Skeletal muscle cell (primary cell): ENCODE results near the gene SAMD8.

Source experiments
- DNase-seq: peaks from one replicate; pipeline ENCODE4 v3.0.0-alpha.2; 2010; ENCODE audit warnings: low read depth
- H3K4me3 ChIP-seq: 2 replicates; pipeline ENCODE4 v1.5.1; 2011; ENCODE audit warnings: low read depth, mild to moderate bottlenecking, control low read depth, low read length, moderate library complexity

Gene SAMD8

DNA sequence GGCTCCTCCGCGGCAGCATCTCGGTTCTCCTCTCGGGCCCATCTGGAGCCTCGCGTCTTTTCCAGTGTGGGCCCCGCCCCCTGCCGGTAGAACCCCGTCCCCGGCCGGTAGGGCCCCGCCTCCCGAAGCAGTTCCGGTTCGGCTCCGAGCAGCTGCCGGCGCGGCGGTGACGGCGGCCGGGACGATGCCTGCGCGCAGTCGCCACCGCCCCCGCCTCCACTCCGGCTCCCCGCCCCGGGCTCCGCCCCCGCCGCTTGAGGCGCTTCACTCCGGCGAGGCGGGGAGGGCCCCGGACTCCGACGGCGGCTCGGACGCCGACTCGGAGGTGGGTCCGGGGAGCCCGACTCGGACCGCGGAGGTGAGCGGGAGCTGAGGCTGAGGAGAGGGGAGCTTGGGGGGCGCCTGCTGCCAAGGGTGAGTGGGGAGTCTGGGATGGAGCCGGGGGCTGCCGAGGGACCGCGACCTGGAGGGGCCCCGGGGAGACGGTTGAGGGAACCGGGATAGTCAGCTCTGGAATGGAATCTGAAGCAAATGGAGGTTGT is at the start of gene SAMD8:
SAMD8 (plus strand) TSS at position 292 of the 542 bp plus-strand sequence. CDS start 38,873 bp downstream, outside the sequence.
- DNase-seq, result peak; percentile 85
- peak within 1 kb of the TSS; percentile 96 for H3K4me3 ChIP-seq

DNA sequence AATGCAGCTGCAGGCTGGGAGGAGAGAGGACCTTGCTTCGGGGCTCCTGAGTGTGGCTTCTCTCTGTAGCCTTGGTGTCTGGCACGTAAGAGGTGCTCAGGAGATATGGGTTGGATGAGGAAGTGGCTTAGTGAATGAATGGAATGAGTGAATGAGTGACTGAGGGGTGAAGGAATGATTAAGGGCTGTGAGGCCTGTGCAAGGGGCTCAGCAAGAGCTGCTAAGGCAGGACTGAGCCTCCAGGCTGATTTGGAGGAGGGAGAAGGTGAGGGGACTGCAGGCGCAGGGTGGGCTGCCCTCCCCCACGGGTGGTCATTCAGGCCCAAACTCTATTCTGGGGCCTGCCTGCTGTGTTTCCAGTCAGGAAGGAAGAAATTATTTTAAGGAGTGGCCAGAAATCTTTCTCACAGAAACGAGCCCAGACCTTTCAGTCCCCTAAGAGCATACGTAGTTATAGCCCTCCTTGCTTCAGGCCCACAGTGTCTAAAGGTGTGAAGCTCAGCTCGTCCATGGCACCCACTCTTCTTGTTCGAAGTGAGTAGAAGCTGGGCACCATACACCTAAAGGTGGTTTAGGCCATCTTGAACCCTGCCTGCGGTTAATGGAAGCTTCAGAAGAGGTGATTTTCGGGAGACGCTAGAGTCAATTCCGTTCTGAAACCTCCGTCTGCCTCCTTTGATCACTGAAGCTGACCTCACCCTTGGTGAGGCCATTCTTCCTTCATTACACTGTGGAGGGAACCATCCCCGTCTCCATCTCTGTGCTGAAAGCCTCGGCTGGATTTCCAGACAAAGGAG is 49.5 kb upstream of the SAMD8 start:
- H3K4me3 ChIP-seq, result no peak overlapping the region
- no peak for DNase-seq

DNA sequence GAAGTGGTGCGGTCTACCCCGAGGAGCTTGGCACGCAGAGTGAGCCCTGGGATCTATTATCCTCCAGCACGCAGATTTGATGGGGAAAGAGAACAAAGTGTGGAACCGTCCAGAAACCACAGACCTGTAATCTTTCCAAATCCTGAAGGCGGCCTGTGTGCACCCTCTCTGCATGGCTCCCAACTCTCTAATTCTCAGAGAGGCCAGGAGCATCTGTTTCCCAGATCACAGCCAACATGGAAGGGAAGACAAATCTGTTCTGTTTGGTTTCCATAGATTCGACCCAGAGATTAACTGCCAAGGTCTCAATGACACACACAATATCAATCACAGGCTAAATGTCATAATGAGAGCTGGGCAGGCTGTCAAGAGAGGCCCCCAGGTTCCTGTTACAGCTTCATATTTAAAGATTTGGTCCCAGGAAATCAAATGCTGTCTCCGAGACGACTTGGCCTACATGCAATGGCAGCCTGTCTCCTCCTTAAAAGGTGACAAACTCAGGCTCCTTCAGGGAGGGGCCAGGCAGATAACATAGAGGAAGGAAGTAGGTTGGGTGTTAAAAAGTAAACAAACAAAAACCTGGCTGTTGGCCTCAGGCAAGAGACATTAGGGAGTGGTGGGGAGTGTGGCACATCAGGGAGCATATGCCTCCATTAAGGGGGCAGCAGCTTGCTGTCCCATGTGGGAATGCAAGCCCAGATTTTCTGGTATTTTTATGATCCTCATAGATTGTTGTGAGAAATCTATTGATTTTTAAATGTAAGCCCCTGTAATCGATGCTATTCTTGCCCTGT is 48.8 kb upstream of the SAMD8 start:
- H3K4me3 ChIP-seq, result no peak overlapping the region
- DNase-seq, result peak; percentile 66

DNA sequence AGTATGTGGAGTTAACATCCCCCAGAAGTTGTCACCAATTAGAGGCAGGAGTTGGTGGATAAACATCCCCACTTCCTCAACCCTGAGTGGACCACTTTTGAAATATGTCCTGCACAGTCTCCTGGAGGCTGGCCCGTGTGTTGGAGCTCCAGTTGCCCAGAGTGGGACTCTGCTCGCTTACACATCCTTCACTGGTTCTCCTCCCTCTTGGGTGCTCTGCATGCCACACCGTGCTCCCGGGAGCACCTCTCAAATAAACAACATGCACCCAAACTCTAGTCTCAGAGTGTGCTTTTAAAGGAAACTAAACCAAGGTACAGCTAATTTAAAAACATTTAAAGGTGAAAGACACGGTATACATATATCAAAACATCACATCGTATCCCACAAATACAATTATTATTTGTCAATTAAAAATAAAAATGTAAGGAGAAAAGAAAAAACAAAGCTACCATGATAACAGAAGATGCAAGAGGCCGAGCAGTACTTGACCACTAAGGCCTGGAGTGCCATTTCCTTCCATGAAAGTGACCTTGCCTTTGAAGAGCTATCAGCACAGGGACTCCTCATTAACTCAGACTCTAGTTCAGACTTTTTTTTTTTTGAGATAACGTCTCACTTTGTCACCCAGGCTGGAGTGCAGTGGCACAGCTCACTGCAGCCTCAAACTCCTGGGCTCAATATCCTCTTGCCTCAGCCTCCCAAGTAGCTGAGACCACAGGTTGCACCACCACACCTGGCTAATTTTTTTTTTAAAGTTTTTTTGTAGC is 47.8 kb upstream of the SAMD8 start:
- no peak for DNase-seq
- H3K4me3 ChIP-seq, result no peak overlapping the region

DNA sequence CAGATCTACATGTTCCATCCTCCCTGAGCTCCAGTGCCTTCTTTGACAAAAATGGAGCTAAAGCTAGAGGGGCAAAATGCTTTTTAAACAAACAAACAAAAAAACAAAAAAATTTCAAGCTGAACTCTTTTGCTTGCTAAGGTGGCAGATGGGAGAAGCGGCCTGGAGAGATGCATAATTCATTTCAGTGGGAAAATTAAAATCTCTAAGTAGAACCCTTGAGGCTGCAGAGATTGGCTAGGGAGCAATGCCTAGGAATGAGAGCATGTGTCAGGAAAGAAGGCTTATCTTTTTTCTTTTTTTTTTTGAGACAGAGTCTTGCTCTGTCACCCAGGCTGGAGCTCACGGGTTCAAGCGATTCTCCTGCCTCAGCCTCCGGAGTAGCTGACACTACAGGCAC is 46.4 kb upstream of the SAMD8 start:
- no peak for DNase-seq
- H3K4me3 ChIP-seq, result no peak overlapping the region

DNA sequence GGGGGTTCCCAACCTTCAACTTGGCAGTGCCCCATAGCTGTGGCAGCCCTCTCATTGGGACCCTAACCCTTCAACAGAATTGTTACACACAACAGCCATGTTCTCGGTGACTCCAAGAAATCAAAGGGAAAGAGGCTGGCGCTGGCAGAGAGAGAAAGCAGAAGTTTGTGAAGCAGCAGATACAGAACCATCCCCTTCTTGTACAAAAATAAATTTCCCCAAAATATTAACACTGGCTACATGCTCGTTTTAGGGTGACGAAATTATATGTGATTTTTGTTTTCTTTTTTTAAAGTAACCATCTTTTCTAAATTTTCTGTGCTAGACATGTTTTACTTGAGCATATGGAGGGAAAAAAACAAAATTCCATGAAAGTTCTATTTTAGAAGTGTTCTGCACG is 45.2 kb upstream of the SAMD8 start:
- no peak overlapping the region for H3K4me3 ChIP-seq
- no peak for DNase-seq

DNA sequence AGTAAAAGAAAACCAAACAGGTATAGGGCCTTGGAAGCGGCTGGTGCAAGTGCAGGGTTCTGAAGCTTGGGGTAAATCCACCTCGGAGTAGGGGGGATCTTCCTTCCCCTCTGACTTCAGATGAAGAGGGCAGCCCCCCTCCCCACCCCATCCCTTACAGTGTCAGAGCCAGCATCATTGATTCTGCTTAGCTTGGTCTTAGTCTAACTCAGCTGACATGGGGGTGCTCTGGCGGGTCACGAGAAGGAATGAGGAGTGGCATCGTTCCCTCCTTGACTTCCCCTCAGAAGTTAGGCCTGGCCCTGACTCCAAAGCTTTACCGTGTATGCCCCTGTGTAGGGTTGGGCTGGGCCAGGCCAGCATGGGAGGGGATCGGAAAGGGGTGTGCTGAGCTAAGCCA is 44.2 kb upstream of the SAMD8 start:
- no peak for DNase-seq

DNA sequence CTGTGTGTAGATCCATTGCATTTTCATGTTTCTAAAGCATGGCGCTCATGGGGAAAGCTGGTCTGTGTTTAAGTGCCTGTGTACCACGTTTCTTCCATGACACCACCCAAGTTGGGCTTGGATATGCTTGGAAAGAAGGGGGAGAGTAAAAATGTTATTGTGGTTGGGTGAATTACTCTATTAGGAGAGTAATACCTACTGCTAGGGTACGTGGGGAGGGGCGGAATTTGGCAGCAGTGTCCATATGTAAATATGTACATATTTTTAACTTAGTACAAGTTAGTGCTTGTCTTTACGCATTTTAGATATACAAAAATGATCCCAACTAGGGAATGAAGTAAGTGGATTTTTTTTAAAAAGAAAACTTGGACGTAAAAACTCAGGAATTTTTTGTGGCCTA is 42.9 kb upstream of the SAMD8 start:
- DNase-seq, result no peak
- no peak overlapping the region for H3K4me3 ChIP-seq

More for the DNA sequence above, 44.2 kb upstream of the SAMD8 start:
- H3K4me3 ChIP-seq, result no peak overlapping the region

DNA sequence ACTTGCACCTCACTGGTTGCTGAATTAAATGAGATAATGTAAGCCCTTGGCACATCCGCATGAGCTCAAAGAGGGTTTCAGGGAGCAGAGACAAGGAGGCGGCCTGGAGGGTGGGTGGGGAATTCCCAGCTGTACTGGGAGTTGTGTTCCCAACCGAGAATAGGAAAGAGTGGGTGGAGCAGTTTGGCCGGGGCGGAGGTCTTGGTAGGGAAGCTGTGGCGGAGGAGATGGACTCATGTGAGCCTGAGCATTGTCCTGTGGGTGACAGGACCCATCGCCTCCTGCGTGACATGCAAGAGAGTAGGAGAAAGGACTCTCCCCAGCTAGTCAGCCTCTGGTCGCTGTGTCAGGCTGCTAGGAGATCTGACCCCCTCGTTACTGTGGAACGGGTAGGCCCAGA is 41.0 kb upstream of the SAMD8 start:
- no peak overlapping the region for H3K4me3 ChIP-seq
- no peak for DNase-seq

DNA sequence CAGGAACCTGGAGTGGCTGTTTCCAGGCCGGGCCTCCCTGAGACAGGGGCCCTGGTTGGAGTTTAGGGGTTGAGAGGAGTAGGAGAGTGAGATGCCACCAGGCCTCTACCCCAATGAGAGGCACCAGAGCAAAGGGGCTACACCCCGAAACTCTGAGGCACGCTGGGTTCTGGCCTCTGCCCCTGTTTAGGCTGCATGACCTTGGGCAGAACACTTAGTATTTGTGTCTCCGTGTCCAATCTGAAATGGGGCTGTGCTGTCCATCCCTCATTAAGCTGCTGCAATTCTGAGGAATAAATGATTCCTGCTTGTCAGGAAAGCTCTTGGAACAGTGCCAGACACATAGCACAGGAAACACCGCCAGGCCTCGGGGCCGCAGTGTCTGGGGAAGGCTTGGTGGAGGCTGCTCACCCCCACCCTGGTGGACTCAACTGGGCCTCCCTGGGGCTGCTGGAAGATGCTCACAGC is 40.5 kb upstream of the SAMD8 start:
- no peak overlapping the region for H3K4me3 ChIP-seq
- DNase-seq, result peak; percentile 10

DNA sequence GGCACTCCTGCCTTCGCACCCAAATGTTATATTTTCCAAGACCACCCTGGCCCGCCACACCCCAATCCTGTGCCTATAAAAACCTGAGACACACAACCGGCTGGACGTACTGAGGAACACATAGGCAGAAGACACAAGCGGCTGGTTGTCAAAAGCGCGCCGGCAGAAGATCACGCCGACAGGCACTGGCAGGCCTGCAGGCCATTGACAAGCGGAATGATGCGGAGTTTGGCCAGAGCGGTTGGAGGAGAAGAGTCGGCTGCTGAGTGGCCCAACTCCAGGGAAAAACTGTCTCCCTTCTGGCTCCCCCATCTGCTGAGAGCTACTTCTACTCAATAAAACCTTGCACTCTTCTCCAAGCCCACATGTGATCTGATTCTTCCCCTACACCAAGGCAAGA is 39.7 kb upstream of the SAMD8 start:
- no peak overlapping the region for H3K4me3 ChIP-seq
- no peak for DNase-seq

DNA sequence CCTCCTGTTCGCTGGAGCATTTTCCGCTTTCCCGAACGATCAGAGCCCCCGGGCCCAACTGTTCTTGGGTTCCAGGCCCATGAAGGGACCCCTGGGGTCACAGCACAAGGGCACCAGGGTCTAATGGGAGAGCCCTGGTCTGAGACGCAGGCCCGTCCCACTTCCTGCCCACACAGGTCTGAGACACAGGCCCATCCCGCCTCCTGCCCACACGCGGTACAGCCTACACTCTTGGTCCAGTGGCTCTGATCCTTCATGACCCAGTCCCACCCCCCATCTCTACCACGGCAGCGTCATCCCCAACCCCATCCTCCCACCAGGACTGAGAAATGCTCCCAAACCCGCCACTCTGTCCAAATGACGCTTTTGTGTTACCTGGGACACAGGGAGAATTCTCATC is 38.7 kb upstream of the SAMD8 start:
- no peak overlapping the region for H3K4me3 ChIP-seq
- no peak for DNase-seq

DNA sequence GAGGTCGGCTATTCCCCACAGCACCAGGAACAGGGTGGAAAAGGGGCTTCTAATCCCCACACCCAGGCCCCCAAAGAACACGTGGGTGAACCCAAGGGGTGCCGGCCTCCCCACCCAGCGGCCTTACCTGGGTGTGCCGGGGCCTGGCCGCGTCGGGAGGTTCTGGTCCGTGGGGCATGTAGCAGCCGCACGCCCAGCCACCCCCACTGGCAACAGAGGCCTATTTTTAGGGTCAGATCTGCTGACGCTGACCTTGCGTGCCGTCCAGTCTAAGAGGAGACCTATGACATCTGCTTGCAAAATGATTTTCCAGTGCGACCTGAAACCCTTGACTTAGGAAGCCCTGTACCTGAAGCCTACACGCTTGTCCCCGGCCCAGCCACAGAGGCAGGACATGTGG is 38.0 kb upstream of the SAMD8 start:
- DNase-seq, result no peak
- H3K4me3 ChIP-seq, result no peak overlapping the region

DNA sequence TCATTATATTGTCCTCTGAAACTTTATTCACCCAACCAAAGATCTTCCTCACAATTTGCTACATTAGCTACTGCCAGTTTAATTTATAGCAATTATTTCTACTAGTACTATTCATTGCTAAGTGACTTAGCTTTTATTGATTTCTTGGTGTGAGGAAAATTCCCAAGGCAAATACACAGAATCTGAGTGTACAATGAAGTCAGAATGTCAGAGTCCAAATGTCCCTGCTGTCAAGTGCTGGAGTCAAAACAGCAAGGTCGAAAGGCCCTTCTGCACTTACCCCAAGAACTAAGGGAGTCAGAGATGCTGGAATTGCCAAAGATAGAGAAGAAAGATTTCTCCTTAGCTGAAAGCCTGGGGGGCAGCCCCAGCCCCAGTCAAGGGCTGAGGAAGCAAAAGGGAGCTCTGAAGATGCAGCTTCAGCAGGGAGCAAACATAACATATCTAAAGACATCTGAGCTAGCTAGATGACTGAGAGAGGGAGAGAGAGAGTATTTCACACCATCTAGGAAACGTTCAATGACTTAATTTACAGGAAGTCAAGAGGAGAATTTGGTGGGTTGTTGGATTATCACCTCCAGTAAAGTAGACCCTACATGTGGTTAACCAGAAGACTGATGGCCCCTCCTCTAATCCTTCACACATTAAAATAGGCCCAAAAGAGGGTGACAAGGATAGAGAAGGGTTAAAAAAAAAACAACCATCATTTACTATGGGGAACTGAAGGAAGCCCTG is 36.6 kb upstream of the SAMD8 start:
- no peak overlapping the region for H3K4me3 ChIP-seq
- no peak for DNase-seq

DNA sequence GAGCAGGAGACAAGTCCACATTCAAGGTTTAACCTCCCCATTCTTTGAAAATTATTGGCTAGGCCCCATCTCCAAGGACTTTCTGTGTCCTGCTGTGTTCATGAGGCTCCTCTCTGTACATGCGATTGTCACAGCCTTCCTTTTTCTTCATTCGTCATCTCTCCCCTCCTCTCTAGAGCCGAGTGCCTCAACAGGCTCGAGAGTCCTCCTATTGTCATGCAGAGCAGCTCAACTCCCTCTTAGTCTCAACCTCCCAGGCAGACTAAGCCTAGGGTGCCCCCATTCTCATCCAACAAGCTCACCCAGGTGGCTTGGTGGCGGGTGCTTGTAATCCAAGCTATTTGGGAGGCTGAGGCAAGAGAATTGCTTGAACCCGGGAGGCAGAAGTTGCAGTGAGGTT is 35.1 kb upstream of the SAMD8 start:
- H3K4me3 ChIP-seq, result no peak overlapping the region
- no peak for DNase-seq

DNA sequence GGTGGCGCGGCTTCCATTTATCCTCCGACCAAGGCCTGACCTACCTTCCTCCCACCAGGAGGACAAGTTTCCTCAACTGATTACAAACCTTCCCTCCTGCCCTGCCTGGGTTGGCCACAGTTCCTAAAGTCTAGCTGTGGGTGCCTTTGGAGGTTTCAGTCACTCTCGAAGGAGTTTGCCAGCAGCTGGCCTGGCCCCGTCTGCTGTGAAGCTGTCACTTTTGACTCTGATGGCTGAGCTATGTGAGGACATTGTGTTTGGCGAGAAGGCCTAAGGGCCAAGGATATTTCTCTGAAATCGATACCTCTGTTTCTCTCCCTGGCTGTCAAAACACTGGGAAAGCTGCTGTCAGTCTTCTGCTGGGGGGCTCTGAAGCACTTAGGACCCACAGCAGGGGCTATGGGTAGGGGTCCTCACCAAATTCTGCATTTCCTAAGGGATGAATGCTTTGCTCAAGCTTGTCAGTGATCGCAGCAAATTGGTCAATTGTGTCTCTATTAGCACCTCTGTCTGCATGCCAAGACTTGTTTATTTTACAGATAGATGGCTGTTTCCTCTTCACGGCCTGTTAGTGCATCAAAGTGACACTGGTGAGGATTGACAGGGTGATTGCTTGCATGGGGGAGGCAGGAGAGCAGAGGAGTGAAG is 31.9 kb upstream of the SAMD8 start:
- no peak for DNase-seq
- no peak overlapping the region for H3K4me3 ChIP-seq

DNA sequence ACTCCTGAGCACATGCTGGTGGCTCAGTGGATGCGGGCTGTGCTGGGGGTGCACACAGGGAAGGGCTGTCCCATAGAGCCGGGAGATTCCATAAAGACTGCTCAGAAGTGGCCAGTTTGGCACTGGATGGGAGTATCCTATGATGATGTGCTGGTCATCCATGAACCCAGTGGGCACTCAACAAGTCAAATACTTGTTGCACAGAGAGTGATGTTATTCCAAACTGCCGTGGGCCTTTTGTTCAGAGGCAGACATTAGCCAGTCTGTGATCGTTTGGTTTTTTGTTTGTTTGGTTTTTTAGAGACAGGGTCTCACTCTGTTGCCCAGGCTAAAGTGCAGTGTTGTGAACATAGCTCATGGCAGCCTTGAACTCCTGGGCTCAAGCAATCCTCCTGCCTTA is 30.9 kb upstream of the SAMD8 start:
- no peak overlapping the region for H3K4me3 ChIP-seq
- DNase-seq, result no peak

DNA sequence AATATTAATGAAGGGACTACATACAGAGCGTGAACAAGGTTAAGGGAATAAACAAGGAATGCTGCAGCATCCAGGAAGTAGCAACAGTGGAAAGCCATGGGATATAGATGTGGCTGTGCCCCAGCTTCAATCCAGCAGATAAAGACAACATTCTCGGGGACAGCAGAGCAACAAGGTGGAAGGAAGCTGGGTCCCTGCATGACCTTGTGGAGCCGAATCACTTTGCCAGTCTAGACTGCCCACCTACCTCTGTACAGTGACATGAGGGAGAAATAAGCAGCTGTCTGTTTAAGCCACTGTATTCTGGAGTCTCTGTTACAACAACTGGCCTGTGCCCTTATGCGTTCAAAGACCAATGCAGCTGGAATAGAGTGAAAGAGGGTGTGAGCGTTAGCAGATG is 30.1 kb upstream of the SAMD8 start:
- no peak overlapping the region for H3K4me3 ChIP-seq
- no peak for DNase-seq
